ENCODE results near the gene C5AR1. TPM values are rescaled to one million over a fixed set of nuclear protein-coding genes. Genes with fewer than 3 reads are reported as not detected.
A peak's percentile ranks its signal among the peaks of the same experiment; 100 is the strongest.
"Not testable (repeated sequence)": the region's sequence is repeated elsewhere in the genome, so short reads cannot be mapped to it uniquely, and the experiment has no call there.

C5AR1 gene
- total and polyA plus RNA-seq, 2 experiments from 2014 or later: not detected

- DNase-seq (ENCODE audit: low read depth in 1 of 2, low spot score in 1 of 2): peak; percentile 94 to 97
- H3K4me3 ChIP-seq: peak overlapping the region; percentile 69
- H3K27me3 ChIP-seq: no peaks in the 10 kb centered on the region
- no peaks in the 10 kb centered on the region for H3K9me3 ChIP-seq (ENCODE audit: low read depth)
- H3K4me1 ChIP-seq (ENCODE audit: low read depth): no peaks in the 10 kb centered on the region
- no peak for TF ChIP-seq CTCF (IDR thresholded peaks at IDR 0.05; ENCODE audit: low read depth, low read length)
- H3K36me3 ChIP-seq: no peaks in the 10 kb centered on the region
- peak overlapping the region; percentile 84 for H3K27ac ChIP-seq
Observed at GRCh38 chr19:47273313-47274070, 36.2 kb upstream of the C5AR1 start.

- Histone ChIP-seq H3K27me3 (no peaks in the 10 kb centered on the region), H3K9me3 (ENCODE audit: low read depth) (no peaks in the 10 kb centered on the region), H3K4me1 (ENCODE audit: low read depth) (no peaks in the 10 kb centered on the region), H3K4me3 (peak within 1 kb of the TSS; percentile 69), H3K27ac (peak within 1 kb of the TSS; percentile 84), H3K36me3 (no peaks in the 10 kb centered on the region)
- no peak for TF ChIP-seq CTCF (IDR thresholded peaks at IDR 0.05; ENCODE audit: low read depth, low read length)
- peak; percentile 96 to 97 for DNase-seq (ENCODE audit: low read depth in 1 of 2, low spot score in 1 of 2)
Observed at GRCh38 chr19:47274071-47274890, 35.4 kb upstream of the C5AR1 start, which contains the start of gene INAFM1. Gene INAFM1, plus strand, starts transcription at chr19:47274885. Its CDS starts 35 bp downstream, at chr19:47274920.

GRCh38 chr19:47274891-47275761 lies 34.5 kb upstream of the C5AR1 start:
- no peaks in the 10 kb centered on the region for H3K27me3 ChIP-seq
- no peak for TF ChIP-seq CTCF (IDR thresholded peaks at IDR 0.05; ENCODE audit: low read depth, low read length)
- H3K27ac ChIP-seq: no peak overlapping the region
- no peaks in the 10 kb centered on the region for H3K36me3 ChIP-seq
- DNase-seq (ENCODE audit: low read depth in 1 of 2, low spot score in 1 of 2): peak; percentile 29 to 42
- no peaks in the 10 kb centered on the region for H3K9me3 ChIP-seq (ENCODE audit: low read depth)
- H3K4me1 ChIP-seq (ENCODE audit: low read depth): no peaks in the 10 kb centered on the region
- H3K4me3 ChIP-seq: peak overlapping the region; percentile 52

- no peaks in the 10 kb centered on the region for H3K27me3 ChIP-seq
- TF ChIP-seq CTCF (IDR thresholded peaks at IDR 0.05; ENCODE audit: low read depth, low read length): no peak
- H3K27ac ChIP-seq: no peak overlapping the region
- no peaks in the 10 kb centered on the region for H3K4me1 ChIP-seq (ENCODE audit: low read depth)
- H3K36me3 ChIP-seq: no peaks in the 10 kb centered on the region
- H3K9me3 ChIP-seq (ENCODE audit: low read depth): no peaks in the 10 kb centered on the region
- DNase-seq (ENCODE audit: low read depth in 1 of 2, low spot score in 1 of 2): peak in 1 of 2 donors; percentile 65
- no peak overlapping the region for H3K4me3 ChIP-seq
Observed at GRCh38 chr19:47275791-47276461, 33.7 kb upstream of the C5AR1 start.

GRCh38 chr19:47276513-47276912 lies 33.1 kb upstream of the C5AR1 start:
- not testable (repeated sequence) for H3K4me1 ChIP-seq (ENCODE audit: low read depth); H3K9me3 ChIP-seq (ENCODE audit: low read depth); H3K27ac ChIP-seq; H3K36me3 ChIP-seq; DNase-seq (ENCODE audit: low read depth in 1 of 2, low spot score in 1 of 2); H3K27me3 ChIP-seq; H3K4me3 ChIP-seq

All from cardiac muscle cell (in vitro differentiated cells and primary cell).